ENCODE results near the gene SAP30.

The SAP30 gene

DNA sequence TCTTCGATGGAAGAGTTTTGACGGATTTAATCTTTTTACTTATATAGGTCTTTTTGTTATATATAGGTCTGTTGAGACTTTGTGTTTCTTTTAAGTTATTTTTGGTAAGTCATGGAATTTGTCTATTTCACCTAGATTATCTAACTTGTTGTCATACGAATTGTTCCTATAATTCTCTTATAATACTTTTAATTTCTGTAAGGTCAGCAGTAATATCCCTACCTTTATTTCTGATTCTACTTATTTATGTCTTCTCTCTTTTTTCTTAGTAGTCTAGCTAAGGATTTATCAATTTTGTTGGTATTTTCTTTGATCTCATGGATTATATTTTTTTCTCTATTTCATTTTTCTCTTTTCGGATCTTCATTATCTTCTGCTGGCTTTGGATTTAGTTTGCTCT, 11.6 kb downstream of the SAP30 start:
- no peak overlapping the region for H3K4me3 ChIP-seq (ENCODE audit: low read length)
- TF ChIP-seq ZNF274 (IDR thresholded peaks at IDR 0.05; ENCODE audit: low read depth, low read length): no peak

- no peak for TF ChIP-seq ZNF274 (IDR thresholded peaks at IDR 0.05; ENCODE audit: low read depth, low read length)
- H3K4me3 ChIP-seq (ENCODE audit: low read length): no peak overlapping the region
Observed at GRCh38 chr4:173386751-173387150, 16.0 kb downstream of the SAP30 start.

- TF ChIP-seq ZNF274 (IDR thresholded peaks at IDR 0.05; ENCODE audit: low read depth, low read length): no peak
- H3K4me3 ChIP-seq (ENCODE audit: low read length): no peak overlapping the region
Observed at GRCh38 chr4:173391701-173392100, 20.9 kb downstream of the SAP30 start.

DNA sequence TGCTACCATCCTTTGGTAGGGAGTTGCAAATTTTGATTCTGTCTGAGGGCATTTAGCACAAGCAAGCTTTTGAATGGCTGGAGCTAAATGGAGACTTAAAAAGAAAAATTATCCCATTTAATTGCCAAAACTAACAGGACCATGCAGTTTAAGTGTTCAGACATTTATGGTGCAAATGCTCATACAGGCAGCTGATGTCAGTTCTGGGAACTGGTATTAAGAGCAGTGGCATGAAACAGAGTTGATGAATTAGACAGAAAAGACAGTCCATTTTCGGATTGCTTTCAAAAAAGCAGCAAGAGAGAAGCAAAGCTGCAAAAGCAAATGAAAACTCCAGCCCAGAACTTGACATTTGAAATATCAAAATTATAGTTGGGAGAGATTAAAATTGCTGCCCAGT, 26.9 kb downstream of the SAP30 start:
- no peak for TF ChIP-seq ZNF274 (IDR thresholded peaks at IDR 0.05; ENCODE audit: low read depth, low read length)
- H3K4me3 ChIP-seq (ENCODE audit: low read length): no peak overlapping the region

- TF ChIP-seq ZNF274 (IDR thresholded peaks at IDR 0.05; ENCODE audit: low read depth, low read length): no peak
- no peak overlapping the region for H3K4me3 ChIP-seq (ENCODE audit: low read length)
Observed at GRCh38 chr4:173398220-173398619, 27.5 kb downstream of the SAP30 start.

DNA sequence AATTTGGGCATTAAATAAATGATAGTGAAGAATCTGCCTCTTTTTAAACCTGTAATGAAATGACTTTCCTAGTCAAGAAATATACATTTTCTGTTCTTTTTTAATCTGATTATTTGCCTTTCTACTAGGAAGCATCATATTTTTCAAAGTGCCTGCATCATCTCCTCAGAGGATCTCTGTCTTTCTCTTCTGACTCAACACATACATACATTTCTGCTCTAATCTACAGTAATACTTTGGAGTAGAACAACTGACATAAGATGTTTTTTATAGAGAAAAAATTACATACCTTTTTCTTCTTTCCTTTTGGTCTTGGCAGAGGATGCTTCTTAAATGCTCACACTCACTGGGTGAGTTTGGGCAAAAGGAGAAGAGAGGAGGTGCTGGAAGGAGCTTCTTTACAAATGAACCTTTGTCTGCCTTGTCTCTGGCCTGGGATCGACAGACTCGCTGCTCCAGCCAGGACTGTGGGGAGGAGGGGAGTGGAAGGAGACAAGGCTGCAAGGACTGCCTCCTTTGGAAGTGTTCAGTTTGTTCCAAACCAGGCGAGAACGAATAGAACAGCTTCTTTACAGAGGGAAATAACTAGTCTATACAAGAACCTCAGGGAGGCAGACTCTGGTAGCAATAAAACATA, 28.1 kb downstream of the SAP30 start, which contains the start of gene SCRG1:
SCRG1 (minus strand) TSS at position 338 of the 637 bp plus-strand sequence. CDS start 7,702 bp downstream, outside the sequence.
- no peak within 1 kb of the TSS for H3K4me3 ChIP-seq (ENCODE audit: low read length)
- TF ChIP-seq ZNF274 (IDR thresholded peaks at IDR 0.05; ENCODE audit: low read depth, low read length): no peak

- TF ChIP-seq ZNF274 (IDR thresholded peaks at IDR 0.05; ENCODE audit: low read depth, low read length): no peak
- no peak overlapping the region for H3K4me3 ChIP-seq (ENCODE audit: low read length)
Observed at GRCh38 chr4:173401063-173401462, 30.3 kb downstream of the SAP30 start.

GRCh38 chr4:173403051-173403450, 32.3 kb downstream of the SAP30 start:
- no peak for TF ChIP-seq ZNF274 (IDR thresholded peaks at IDR 0.05; ENCODE audit: low read depth, low read length)
- H3K4me3 ChIP-seq (ENCODE audit: low read length): no peak overlapping the region

DNA sequence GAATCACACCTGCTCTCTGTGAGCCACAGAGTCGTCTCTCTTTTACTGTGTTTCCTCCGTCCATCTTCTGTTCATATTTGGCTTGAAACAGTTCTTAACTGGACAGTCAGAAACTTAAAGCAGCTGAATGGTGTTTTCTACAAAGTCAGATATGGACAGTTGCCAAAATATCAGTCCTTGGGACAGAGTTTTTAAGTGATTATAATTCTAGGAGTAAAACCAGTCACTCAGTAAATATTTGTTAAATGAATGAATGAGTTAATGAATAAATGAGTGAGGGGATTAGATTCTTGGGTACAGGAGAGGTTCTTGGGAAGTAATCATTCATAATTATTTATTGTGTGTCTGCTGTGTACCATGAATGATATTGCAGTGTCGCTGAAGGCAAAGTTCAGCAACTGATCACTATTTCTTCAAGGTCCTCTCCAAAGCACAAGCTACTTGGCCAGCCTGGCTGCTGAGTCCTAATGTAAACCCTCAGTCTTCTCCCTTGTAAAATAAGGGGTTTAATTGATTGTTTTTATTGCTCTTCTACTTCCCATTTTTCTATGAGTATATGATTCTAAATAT, 33.6 kb downstream of the SAP30 start:
- no peak for TF ChIP-seq ZNF274 (IDR thresholded peaks at IDR 0.05; ENCODE audit: low read depth, low read length)
- H3K4me3 ChIP-seq (ENCODE audit: low read length): no peak overlapping the region

- no peak overlapping the region for H3K4me3 ChIP-seq (ENCODE audit: low read length)
- TF ChIP-seq ZNF274 (IDR thresholded peaks at IDR 0.05; ENCODE audit: low read depth, low read length): no peak
Observed at GRCh38 chr4:173405840-173406606, 35.3 kb downstream of the SAP30 start.

DNA sequence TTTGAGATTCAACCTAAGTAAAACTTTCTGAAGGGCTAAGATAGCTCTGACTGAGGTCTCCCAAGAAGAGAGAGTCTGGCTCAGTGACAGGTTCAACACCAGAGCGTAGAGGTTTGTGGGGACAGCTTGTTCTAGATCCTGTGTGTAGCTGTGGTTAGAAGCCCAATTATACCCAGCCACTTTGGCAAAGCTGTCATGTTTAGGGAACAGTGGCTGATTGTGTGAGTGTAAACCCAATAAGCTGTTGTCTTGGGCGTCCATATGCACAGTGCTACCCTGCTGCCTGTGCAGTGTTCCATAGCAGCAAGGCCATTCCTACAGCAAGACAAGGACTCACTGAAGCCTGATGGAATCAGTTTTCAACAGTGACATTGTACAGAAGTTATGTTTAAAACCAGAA, 39.3 kb downstream of the SAP30 start:
- no peak overlapping the region for H3K4me3 ChIP-seq (ENCODE audit: low read length)
- no peak for TF ChIP-seq ZNF274 (IDR thresholded peaks at IDR 0.05; ENCODE audit: low read depth, low read length)

- no peak overlapping the region for H3K4me3 ChIP-seq (ENCODE audit: low read length)
- TF ChIP-seq ZNF274 (IDR thresholded peaks at IDR 0.05; ENCODE audit: low read depth, low read length): no peak
Observed at GRCh38 chr4:173411106-173411693, 40.4 kb downstream of the SAP30 start.

DNA sequence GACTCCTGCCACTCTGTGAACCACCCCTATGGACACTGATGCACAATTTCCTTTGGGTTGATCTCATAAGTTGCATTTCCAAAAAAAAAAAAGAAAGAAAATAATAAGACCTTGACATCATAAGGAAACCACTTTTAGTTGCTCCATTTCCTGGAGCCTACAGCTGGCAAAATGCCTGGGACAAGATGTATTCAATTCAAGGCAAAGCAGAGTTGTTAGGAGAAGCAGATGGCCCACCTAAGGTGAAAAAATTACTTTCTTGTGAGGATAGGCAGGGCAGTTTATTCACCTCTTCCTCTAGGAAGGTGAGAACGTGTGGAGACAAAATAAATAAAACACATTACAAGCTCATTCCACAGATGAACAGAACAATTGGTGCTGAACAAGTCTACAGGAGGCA, 42.3 kb downstream of the SAP30 start:
- no peak for TF ChIP-seq ZNF274 (IDR thresholded peaks at IDR 0.05; ENCODE audit: low read depth, low read length)
- no peak overlapping the region for H3K4me3 ChIP-seq (ENCODE audit: low read length)

GRCh38 chr4:173414456-173414855, 43.7 kb downstream of the SAP30 start:
- TF ChIP-seq ZNF274 (IDR thresholded peaks at IDR 0.05; ENCODE audit: low read depth, low read length): no peak
- no peak overlapping the region for H3K4me3 ChIP-seq (ENCODE audit: low read length)

DNA sequence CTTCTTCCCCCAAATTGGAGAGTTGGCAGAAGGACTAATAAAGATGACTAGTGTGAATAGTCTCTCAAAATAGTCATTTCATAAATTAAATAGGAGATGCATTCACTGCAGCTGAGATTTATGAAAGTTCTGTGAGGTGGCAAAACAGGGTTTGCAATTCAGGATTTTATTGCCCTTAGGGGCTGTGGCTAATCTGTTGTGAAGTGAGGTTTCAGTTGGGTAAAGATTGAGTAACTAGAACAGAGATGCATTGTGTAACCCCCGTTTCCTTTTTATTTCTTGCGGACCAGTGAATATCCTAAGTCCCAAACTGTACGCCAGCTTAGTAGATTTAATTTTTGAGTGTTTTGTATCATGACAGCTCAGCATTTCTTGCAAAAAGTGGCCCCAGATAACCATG, 44.3 kb downstream of the SAP30 start:
- H3K4me3 ChIP-seq (ENCODE audit: low read length): no peak overlapping the region
- TF ChIP-seq ZNF274 (IDR thresholded peaks at IDR 0.05; ENCODE audit: low read depth, low read length): no peak

Data from GM08714 (cell line).